ENCODE results near the gene PLA2G4F. TPM values are rescaled to one million over a fixed set of nuclear protein-coding genes. Genes with fewer than 3 reads are reported as not detected.

PLA2G4F gene
- total RNA-seq, 2 donors from 2014 or later = not detected

DNA sequence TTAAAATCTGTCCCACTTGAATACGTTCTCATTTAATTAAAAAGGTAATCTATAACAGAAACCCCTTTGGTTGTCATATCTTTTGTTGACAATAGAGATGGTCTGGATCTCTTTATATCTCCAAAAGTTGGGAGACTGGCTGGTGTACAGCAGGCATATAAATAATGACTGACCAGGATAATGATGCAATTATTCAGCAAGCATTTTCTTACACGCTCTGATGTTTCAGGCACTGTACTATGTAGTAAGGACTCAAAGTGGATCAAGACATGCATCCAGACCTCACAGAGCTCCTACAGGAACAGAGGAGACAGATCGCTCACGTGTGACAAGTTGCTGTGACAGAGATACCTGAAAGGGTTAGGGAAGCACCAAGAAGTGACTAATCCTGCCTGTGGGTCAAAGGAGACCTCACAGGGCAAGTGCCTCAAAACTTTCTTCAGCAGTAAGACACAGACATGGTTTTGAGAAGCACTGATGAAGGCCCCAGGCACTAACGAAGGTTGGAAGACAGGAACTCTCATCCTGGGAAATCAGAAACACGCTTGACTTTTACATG lies 26.0 kb upstream of the PLA2G4F start:
- Mint-ChIP-seq H3K27ac (peak overlapping the region; percentile 19), H3K9me3 (no peaks in the 10 kb centered on the region), H3K4me1 (no peaks in the 10 kb centered on the region), H3K27me3 (no peaks in the 10 kb centered on the region), H3K36me3 (ENCODE audit: low read depth) (peaks cover 100% of the 10 kb centered on the region), H3K4me3 (no peak overlapping the region)
- ATAC-seq (replicated peaks) = no peak

DNA sequence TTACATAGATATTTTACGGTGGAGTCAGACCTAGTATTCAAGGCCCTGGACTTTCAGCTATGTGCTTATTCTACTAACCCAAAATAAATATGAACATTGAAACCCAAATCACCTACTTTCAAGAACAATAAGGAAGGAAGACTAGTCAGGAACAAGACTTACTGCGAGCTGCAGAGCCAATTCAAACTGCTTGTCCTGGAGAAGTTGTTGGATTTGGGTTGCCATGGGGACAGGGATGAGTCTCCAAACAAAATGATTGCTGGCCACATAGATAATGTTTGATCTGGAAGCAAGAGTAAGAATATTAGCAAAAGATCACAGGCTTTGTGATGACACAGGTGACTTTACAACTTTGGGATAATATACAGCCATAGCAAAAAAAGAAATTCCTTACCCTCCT lies 21.6 kb upstream of the PLA2G4F start:
- no peak for ATAC-seq (replicated peaks)
- H3K4me3 Mint-ChIP-seq = no peak overlapping the region
- peaks cover 99% of the 10 kb centered on the region for H3K36me3 Mint-ChIP-seq (ENCODE audit: low read depth)
- no peak overlapping the region for H3K27ac Mint-ChIP-seq
- no peaks in the 10 kb centered on the region for H3K27me3 Mint-ChIP-seq
- H3K9me3 Mint-ChIP-seq = no peaks in the 10 kb centered on the region
- no peaks in the 10 kb centered on the region for H3K4me1 Mint-ChIP-seq

DNA sequence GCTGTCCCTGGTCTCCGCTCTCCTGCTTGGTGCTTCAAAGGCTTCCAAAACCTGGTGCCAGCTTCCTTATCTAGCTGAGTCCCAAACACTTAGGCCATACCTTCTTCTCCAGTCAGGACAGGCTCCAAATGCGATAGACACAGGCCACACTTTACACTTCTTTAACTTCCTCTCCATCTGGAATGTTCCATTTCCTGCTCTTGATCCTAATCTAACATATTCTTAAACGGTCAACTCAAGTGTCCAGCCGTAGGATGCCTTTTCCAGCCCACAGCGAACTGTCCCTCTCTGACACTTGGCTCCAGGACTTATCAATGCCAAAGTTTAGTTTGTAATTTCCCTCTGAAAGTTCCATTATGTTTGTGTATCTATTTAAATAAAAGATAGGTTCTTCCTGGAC lies 19.2 kb upstream of the PLA2G4F start:
- no peaks in the 10 kb centered on the region for H3K9me3 Mint-ChIP-seq
- no peaks in the 10 kb centered on the region for H3K27me3 Mint-ChIP-seq
- peaks cover 11% of the 10 kb centered on the region for H3K4me1 Mint-ChIP-seq
- no peak for ATAC-seq (replicated peaks)
- no peak overlapping the region for H3K4me3 Mint-ChIP-seq
- H3K27ac Mint-ChIP-seq = no peak overlapping the region
- peaks cover 99% of the 10 kb centered on the region for H3K36me3 Mint-ChIP-seq (ENCODE audit: low read depth)

DNA sequence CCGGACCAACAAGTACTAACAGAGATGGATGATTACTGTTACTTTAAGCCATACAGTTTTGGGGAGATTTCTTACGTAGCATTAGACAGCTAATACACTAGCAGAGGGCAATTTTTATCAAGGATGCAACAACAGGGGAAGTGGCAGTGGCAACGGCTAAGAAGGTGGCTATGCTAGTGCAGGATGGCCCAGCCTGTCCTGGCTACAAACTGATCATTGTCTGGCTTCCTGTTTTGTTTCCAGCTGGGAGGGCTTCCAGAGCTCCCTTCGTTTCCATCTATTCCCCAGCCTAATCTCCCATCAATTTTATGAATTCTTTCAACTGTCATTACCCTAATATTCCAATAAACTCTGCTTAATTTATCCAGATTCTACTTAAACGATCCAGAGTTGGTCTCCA lies 16.0 kb upstream of the PLA2G4F start:
- Mint-ChIP-seq H3K9me3 (no peaks in the 10 kb centered on the region), H3K36me3 (ENCODE audit: low read depth) (peaks cover 99% of the 10 kb centered on the region), H3K4me1 (peaks cover 11% of the 10 kb centered on the region), H3K27ac (peak overlapping the region; percentile 46), H3K4me3 (no peak overlapping the region), H3K27me3 (no peaks in the 10 kb centered on the region)
- ATAC-seq (replicated peaks) = no peak

DNA sequence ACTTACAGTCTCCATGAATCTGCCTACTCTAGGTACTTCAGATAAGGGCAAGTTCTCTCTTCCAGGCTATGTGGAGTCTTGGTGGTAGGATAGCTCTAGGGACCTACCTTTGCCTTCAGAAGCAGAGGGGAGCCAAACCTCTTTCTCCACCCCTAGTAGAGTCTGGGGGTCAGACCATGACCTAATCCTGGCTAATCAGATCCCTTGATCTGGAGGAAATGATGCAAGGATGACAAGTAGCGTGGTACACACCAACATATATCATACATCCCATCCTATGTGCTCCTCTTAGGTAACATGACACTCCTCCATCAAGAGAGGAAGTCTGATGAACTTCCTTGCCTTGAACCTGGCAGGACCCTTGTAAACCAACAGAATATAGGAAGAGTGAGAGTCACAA lies 15.4 kb upstream of the PLA2G4F start:
- Mint-ChIP-seq H3K4me3 (no peak overlapping the region), H3K27me3 (no peaks in the 10 kb centered on the region), H3K9me3 (no peaks in the 10 kb centered on the region), H3K36me3 (ENCODE audit: low read depth) (peaks cover 99% of the 10 kb centered on the region), H3K27ac (peak overlapping the region; percentile 46), H3K4me1 (peaks cover 11% of the 10 kb centered on the region)
- ATAC-seq (replicated peaks) = no peak

DNA sequence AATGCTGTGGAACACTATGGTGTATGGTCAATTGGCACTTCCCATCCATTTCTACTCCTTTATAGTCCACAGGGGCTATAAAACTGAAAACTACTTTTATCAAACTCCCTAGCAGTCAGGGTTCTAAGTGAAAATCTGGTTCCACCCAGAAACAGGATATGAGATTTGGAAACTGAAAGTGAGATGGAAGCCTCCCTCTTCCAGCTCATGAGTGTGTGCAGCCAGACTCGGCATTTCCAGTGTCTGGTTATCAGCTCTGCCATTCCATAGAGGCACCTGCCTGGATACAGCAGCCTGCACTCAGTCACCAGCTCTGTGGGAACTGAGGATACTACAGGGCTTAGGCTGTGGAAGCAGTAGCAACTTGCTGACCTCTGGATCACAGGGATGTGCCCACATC lies 14.7 kb upstream of the PLA2G4F start:
- peak; percentile 32 for ATAC-seq (replicated peaks)
- H3K27me3 Mint-ChIP-seq = no peaks in the 10 kb centered on the region
- no peaks in the 10 kb centered on the region for H3K9me3 Mint-ChIP-seq
- peaks cover 11% of the 10 kb centered on the region for H3K4me1 Mint-ChIP-seq
- no peak overlapping the region for H3K4me3 Mint-ChIP-seq
- H3K36me3 Mint-ChIP-seq (ENCODE audit: low read depth) = peaks cover 100% of the 10 kb centered on the region
- H3K27ac Mint-ChIP-seq = peak overlapping the region; percentile 46

DNA sequence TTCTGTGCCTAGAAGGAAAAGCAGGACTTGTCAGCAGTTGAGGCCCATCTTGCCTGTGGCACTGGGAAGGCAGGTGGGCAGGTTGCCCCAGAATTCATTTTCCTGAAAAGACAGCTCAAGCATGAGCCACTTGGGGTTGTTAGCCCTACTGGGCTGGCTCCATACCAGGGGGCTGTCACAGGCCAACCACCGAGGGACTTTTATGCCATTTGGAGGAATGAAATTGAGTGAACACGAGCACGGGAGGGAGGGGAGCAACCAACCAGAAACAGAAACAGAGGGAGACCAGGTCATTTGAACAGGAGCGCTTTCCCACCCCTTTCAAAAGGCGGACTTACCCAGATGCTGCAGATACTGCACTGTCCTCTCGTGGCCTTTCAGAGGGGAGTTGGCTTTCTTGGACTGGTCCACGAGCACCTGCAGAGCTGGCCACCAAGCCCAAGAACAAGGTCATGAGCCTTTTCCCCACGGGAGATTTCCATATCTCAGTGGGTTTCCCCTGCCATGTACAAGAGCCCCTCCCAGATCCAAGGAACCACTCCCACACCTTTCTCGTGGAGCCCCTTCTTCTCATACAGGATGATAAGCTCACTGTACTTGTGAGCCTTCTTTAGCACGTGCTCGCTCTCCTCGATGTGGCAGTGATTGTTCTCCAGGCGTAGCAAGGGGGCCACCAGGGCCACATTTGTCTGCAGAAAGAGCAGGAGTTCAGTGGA lies 9.9 kb upstream of the PLA2G4F start:
- Mint-ChIP-seq H3K27me3 (no peaks in the 10 kb centered on the region), H3K9me3 (no peaks in the 10 kb centered on the region), H3K4me3 (no peak overlapping the region), H3K36me3 (ENCODE audit: low read depth) (peaks cover 100% of the 10 kb centered on the region), H3K27ac (no peak overlapping the region), H3K4me1 (no peaks in the 10 kb centered on the region)
- ATAC-seq (replicated peaks) = no peak

DNA sequence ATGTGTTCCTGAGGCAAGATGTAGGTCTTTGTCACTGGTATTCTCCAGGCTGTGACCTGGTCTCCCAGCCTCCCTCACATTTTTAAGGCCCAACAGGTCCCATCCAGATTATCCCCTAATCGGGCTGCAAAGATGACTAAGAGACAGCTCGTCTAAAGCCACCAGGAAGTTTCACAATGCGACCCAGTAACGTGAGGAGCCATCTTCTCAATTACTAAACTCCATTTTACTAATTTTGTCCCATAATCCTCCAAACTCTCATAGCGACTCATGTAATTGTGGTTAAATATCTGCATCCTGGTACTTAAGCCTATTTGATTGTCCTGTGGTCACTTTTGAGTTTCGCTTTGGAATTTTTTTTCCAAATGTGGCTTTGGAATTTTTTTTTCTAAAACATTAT lies 8.7 kb upstream of the PLA2G4F start:
- H3K9me3 Mint-ChIP-seq = no peaks in the 10 kb centered on the region

DNA sequence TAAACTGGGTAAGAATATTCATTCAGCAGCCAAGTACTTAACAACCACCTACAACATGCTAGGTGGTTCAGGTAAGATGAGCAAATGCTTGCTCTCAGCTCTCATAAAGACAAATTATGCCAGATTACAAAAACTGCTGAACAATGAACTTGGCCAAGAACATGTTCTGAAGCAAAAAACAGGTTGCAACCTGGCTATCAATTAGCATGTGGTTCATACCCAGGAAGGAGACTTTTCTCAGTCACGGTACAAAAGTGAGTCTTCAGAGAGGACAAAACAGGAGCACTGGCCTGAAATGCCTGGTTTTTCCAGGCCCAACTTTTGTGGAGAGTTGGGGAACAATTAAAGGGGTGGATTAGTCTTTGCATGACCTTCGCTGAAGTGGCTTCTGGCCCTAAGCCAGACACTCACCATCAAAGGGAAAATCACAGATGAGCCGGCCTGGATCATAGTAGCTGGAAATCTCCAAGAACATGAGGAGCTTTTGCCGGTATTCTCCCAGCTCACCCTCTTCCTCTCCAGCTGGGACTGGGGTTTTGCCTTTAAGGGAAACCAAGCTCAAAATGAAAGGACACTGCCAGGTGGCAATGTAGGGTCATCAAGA lies 7.6 kb upstream of the PLA2G4F start:
- Mint-ChIP-seq H3K4me1 (no peaks in the 10 kb centered on the region), H3K4me3 (no peak overlapping the region), H3K27me3 (no peaks in the 10 kb centered on the region), H3K27ac (peak overlapping the region; percentile 56), H3K9me3 (no peaks in the 10 kb centered on the region), H3K36me3 (ENCODE audit: low read depth) (peaks cover 89% of the 10 kb centered on the region)
- ATAC-seq (replicated peaks) = no peak

More for the DNA sequence above, 8.7 kb upstream of the PLA2G4F start:
- Mint-ChIP-seq H3K4me1 (no peaks in the 10 kb centered on the region), H3K27ac (peak overlapping the region; percentile 28), H3K27me3 (no peaks in the 10 kb centered on the region), H3K4me3 (no peak overlapping the region), H3K36me3 (ENCODE audit: low read depth) (peaks cover 91% of the 10 kb centered on the region)
- ATAC-seq (replicated peaks) = no peak

DNA sequence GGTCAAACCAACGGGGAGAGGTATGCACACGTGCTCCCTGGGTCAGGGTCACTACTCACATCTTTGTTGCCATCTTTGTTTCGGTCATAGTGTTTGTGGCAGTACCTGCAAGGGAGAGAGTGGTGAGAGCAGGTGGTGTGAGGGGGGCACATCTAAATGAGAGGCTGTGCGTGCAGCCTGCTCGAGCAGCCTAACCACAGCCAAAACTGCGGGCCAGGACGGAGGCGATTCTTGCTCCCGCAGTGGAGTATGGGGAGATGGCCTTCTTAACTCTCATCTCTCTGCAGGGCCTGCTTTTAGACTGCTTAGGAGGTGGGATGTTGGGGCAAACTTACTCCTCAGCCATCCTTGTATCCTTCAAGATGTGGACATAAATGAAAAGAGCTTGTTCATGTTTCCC lies 6.9 kb upstream of the PLA2G4F start:
- ATAC-seq (replicated peaks) = no peak
- H3K4me3 Mint-ChIP-seq = no peak overlapping the region
- no peaks in the 10 kb centered on the region for H3K9me3 Mint-ChIP-seq
- H3K36me3 Mint-ChIP-seq (ENCODE audit: low read depth) = peaks cover 88% of the 10 kb centered on the region
- H3K27ac Mint-ChIP-seq = peak overlapping the region; percentile 56
- H3K27me3 Mint-ChIP-seq = no peaks in the 10 kb centered on the region
- H3K4me1 Mint-ChIP-seq = peaks cover 4% of the 10 kb centered on the region

DNA sequence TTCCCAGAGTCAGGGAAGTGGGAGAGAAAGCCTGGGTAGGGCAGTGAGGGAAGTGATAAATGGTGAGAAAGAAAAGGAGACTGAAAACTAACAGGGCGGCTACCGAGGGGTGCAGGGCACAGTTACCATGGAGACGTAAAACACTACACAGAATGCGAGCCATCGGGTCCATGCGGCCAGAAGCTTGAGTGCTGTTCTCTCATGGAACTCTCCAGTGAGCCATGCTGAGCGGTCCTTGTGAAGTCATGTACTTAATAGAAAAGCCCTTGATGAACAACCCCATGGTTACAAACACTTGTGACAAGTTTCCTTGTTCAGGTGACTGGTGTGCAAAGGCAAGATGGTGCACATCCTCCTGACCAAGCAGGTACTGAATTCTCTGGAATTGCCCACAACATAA lies 3.7 kb upstream of the PLA2G4F start:
- H3K9me3 Mint-ChIP-seq = no peaks in the 10 kb centered on the region
- H3K4me1 Mint-ChIP-seq = peaks cover 4% of the 10 kb centered on the region
- no peaks in the 10 kb centered on the region for H3K27me3 Mint-ChIP-seq
- no peak overlapping the region for H3K27ac Mint-ChIP-seq
- ATAC-seq (replicated peaks) = no peak
- H3K4me3 Mint-ChIP-seq = no peak overlapping the region
- H3K36me3 Mint-ChIP-seq (ENCODE audit: low read depth) = peaks cover 57% of the 10 kb centered on the region

DNA sequence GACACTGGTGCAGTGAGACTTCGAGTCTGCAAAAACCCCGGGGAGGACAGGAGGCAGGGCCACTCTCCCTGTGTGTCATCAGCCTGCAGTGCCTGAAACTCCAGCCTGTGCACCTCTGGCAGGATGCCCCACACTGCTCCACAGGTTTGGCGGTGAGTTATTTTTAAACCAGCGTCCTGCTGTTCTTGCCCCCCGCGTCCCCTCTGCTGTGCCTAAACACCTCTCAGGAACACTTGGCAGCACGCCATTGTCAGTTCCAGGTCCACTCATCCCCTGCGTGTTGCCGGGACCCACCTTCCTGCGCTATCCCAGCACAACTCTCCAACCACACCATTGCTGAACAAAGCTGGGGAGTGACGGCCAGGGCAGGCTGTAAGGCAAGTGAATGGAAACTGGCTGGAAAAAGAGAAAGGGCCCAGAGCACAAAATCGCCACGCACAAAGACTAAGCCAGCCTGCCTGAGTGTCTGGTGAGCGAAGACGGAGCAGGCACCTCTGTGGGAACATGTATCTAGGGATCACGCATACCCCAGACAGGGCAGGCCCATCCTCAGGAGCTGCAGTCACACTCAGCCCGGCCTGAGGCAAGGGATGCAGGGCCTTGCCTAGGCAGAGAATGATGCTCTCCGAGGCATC lies 3.1 kb upstream of the PLA2G4F start:
- H3K27ac Mint-ChIP-seq = no peak overlapping the region
- peaks cover 4% of the 10 kb centered on the region for H3K4me1 Mint-ChIP-seq
- no peaks in the 10 kb centered on the region for H3K9me3 Mint-ChIP-seq
- H3K4me3 Mint-ChIP-seq = no peak overlapping the region
- no peaks in the 10 kb centered on the region for H3K27me3 Mint-ChIP-seq
- no peak for ATAC-seq (replicated peaks)
- peaks cover 50% of the 10 kb centered on the region for H3K36me3 Mint-ChIP-seq (ENCODE audit: low read depth)

DNA sequence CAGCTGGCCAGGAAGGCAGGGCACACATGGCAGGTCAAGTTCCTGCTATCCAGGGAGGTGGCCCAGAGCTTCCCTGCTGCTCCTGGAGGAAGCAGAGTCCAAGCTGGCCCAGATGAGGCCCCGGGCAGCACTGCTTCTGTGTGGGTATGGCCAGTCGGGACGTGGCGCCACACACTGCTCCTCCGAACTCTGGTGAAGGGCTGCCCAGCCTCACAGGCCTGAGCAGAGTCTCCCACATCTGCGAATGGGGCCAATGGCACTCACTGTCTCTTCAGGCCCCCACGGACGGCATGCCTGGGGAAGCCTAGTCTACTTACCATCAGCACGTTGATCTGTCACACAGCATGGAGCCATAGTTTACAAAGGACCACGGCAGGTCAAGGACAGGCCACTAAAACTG lies 2.5 kb upstream of the PLA2G4F start:
- no peaks in the 10 kb centered on the region for H3K27me3 Mint-ChIP-seq
- ATAC-seq (replicated peaks) = no peak
- no peak overlapping the region for H3K4me3 Mint-ChIP-seq
- H3K9me3 Mint-ChIP-seq = no peaks in the 10 kb centered on the region
- peak overlapping the region; percentile 19 for H3K27ac Mint-ChIP-seq
- peaks cover 45% of the 10 kb centered on the region for H3K36me3 Mint-ChIP-seq (ENCODE audit: low read depth)
- H3K4me1 Mint-ChIP-seq = peaks cover 4% of the 10 kb centered on the region

DNA sequence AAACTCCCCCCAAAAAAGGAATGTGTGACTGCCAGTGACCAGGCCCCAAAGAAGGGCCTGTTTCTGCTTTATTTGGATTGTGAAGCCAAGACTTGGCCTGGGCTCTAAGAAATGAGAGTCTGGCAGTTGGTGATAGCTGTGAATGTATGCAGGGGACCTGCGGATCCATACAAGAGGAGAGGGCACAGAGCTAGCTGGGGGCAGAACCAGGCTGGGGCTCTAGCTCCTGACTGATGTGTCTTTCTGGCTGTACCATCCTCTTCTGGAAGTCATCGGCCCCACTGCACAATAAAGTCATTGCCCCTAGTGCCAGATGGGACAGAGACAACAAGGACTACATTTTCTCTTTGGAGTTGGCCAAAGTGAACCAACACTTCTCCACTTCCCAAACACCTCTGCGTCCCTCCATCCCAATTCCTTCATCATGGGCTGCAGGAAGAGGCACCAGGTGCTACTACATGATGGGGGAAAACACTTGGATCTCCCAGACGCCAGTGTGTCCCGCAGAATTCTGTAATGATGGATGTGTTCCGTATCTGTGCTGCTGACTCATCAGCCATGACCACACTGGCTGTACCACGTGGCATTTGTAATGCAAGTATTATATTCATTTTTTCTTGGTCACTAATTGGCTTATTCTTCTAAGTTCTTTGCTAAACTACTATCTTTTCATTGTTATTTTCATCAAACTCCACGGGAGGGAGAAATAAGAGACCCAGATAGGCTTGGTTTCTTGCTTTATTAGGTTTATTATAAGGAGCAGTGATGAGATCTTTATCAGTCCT lies 1.7 kb upstream of the PLA2G4F start:
- no peak overlapping the region for H3K4me3 Mint-ChIP-seq
- peak overlapping the region; percentile 19 for H3K27ac Mint-ChIP-seq
- H3K9me3 Mint-ChIP-seq = no peaks in the 10 kb centered on the region
- H3K36me3 Mint-ChIP-seq (ENCODE audit: low read depth) = peaks cover 37% of the 10 kb centered on the region
- peaks cover 4% of the 10 kb centered on the region for H3K4me1 Mint-ChIP-seq
- peak; percentile 43 for ATAC-seq (replicated peaks)
- no peaks in the 10 kb centered on the region for H3K27me3 Mint-ChIP-seq
